ENCODE results near the gene NRXN3. TPM values are rescaled to one million over a fixed set of nuclear protein-coding genes. Genes with fewer than 3 reads are reported as not detected.

NRXN3 gene
- total RNA-seq, 1 donor from 2014 or later, result 19.8 TPM

DNA sequence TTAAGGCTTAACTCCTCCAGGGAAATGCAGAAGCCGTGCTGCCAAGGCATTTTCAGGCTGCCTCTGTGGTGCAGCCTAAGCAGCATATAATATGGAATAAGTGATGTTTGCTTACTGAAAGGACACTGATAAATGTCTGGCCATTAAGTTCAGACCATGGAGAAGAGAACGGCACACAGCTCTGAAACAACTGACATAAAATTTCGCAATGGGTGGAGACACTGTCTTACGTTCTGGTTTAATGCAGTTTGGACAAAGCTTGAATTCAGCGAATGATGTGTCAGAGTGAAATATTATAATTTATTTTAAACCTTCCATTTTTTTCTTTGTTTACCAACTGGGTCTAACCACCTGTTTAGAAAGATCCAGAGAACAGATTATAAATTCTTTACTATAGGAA is 27.2 kb upstream of the NRXN3 start:
- Mint-ChIP-seq H3K9me3 (no peaks in the 10 kb centered on the region), H3K4me1 (ENCODE audit: unreplicated experiment) (no peaks in the 10 kb centered on the region), H3K4me3 (no peak overlapping the region), H3K36me3 (no peaks in the 10 kb centered on the region), H3K27me3 (peaks cover 13% of the 10 kb centered on the region), H3K27ac (no peak overlapping the region)
- no peak for DNase-seq (ENCODE audit: extremely low spot score, unreplicated experiment)
- no peak for TF ChIP-seq CTCF (conservative IDR thresholded peaks at IDR 0.05)

GRCh38 chr14:78143489-78144145 is 26.6 kb upstream of the NRXN3 start:
- Mint-ChIP-seq H3K36me3 (no peaks in the 10 kb centered on the region), H3K27ac (no peak overlapping the region), H3K4me3 (no peak overlapping the region), H3K27me3 (peaks cover 13% of the 10 kb centered on the region), H3K4me1 (ENCODE audit: unreplicated experiment) (no peaks in the 10 kb centered on the region), H3K9me3 (no peaks in the 10 kb centered on the region)
- no peak for TF ChIP-seq CTCF (conservative IDR thresholded peaks at IDR 0.05)
- no peak for DNase-seq (ENCODE audit: extremely low spot score, unreplicated experiment)

- H3K36me3 Mint-ChIP-seq, result no peaks in the 10 kb centered on the region
- no peak for DNase-seq (ENCODE audit: extremely low spot score, unreplicated experiment)
- H3K4me3 Mint-ChIP-seq, result no peak overlapping the region
- peaks cover 19% of the 10 kb centered on the region for H3K27me3 Mint-ChIP-seq
- H3K9me3 Mint-ChIP-seq, result no peaks in the 10 kb centered on the region
- no peaks in the 10 kb centered on the region for H3K4me1 Mint-ChIP-seq (ENCODE audit: unreplicated experiment)
- no peak for TF ChIP-seq CTCF (conservative IDR thresholded peaks at IDR 0.05)
- H3K27ac Mint-ChIP-seq, result no peak overlapping the region
Observed at GRCh38 chr14:78152201-78153063, 17.7 kb upstream of the NRXN3 start.

DNA sequence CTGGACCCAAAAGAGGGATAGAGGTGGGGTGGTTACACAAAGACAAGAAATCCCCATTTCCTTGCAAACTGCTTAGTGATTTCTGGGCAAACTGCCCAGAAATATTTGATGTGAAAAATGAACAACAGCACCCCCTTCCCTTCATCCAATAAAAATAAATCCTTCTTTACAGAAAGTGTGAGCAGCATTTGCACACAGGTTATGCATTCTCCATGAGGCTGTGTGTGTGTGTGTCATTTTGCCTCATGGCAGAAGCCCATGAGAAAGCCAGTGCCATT is 17.2 kb upstream of the NRXN3 start:
- Mint-ChIP-seq H3K27me3 (peaks cover 22% of the 10 kb centered on the region), H3K36me3 (no peaks in the 10 kb centered on the region), H3K4me3 (no peak overlapping the region), H3K4me1 (ENCODE audit: unreplicated experiment) (no peaks in the 10 kb centered on the region), H3K9me3 (no peaks in the 10 kb centered on the region), H3K27ac (no peak overlapping the region)
- TF ChIP-seq CTCF (conservative IDR thresholded peaks at IDR 0.05), result no peak
- no peak for DNase-seq (ENCODE audit: extremely low spot score, unreplicated experiment)

DNA sequence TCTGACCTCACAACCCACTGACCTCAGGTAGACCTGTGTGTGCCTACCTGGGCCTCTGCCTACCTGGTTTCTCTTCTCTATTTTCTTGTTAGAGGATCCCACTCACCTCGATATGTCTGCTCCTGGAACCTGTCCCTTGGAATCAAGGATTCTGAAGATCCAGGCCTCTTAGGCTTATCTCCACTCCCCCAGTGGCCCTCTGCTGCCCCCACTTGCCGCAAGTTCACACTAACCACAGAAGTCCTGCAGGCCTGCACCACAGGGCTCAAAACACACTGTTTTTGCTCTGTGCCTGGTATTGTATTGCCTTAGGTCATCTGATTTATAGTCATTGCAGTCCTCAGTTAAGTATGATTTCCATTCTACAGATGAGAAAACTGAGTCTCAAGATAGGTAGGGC is 15.3 kb upstream of the NRXN3 start:
- no peak for DNase-seq (ENCODE audit: extremely low spot score, unreplicated experiment)
- Mint-ChIP-seq H3K9me3 (no peaks in the 10 kb centered on the region), H3K27me3 (peaks cover 24% of the 10 kb centered on the region), H3K4me3 (no peak overlapping the region), H3K27ac (no peak overlapping the region), H3K36me3 (no peaks in the 10 kb centered on the region), H3K4me1 (ENCODE audit: unreplicated experiment) (no peaks in the 10 kb centered on the region)
- peak; percentile 32 for TF ChIP-seq CTCF (conservative IDR thresholded peaks at IDR 0.05)
